ENCODE measurements around the gene TEAD2.
"Not testable (repeated sequence)": the region's sequence is repeated elsewhere in the genome, so short reads cannot be mapped to it uniquely, and the experiment has no call there.

The TEAD2 gene

DNA sequence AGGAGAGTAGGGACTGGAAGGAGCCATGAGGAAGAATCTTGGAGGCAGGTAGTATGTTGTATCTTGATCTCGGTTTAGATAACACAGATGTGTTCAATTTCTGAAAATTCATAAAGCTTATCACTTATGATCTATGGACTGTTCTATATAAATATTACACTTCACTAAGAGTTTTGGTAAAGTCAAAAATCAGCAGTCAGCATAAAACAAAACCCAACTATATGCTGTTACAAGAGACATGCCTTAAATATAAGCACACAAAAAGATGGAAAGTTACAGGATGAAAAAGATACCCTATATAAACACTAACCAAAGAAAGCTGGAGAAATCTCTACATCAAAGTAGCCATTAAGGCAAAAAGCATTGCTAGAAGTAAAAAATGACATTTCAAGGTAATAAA, 21.4 kb upstream of the TEAD2 start:
- FAIRE-seq, result no peak

DNA sequence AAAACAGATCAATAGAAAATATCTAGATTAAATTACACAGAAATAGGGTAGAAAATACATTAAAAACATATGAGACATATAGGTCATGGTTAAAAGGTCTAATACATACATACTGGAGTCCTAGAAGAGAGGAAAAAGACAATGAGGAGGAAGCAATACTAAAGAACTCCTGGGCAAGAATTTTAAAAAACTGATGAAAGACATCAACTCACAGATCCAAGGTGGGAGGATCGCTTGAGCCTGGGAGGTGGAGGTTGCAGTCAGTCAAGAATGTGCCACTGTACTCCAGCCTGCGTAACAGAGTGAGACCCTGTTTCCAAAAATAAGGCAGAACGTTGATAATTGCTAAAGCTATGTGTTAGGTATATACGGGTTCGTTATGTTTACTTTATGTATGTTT, 20.4 kb upstream of the TEAD2 start:
- no peak for FAIRE-seq

DNA sequence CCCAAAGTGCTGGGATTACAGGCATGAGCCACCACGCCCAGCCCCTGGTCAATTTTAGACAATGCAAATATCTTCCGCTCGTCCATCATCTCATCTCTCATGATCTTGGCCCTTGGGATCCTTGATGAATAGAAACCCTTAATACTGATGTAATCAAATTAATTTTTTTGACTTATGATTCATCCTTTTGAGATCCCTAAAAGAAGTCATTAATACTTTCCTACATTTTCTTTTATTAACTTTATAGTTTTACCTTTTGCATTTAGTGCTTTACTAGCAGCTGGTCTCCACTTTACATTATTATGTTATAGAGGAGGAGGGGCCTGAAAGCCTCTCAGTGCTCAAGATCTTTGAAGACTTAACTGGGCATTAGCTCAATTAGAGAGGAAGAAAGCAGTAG, 18.2 kb upstream of the TEAD2 start:
- FAIRE-seq, result no peak

DNA sequence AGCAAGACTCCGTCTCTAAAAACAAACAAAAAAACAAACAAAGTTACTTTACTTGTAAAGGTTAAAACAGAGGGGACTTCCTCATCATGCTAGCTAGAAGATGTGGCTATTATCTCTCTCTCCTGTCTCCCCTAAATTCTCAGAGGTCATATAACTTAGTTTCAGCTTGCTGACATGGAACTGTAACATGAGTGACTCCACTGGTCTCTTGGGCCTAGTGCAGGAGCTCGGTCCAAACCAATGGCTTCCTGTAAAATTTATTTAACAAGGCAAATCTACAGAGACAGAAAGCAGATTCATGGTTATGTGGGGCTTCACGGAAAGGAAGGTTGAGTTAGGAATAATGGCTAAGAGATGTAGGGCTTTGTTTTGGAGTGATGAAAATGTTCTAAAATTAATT, 16.3 kb upstream of the TEAD2 start:
- FAIRE-seq, result no peak

DNA sequence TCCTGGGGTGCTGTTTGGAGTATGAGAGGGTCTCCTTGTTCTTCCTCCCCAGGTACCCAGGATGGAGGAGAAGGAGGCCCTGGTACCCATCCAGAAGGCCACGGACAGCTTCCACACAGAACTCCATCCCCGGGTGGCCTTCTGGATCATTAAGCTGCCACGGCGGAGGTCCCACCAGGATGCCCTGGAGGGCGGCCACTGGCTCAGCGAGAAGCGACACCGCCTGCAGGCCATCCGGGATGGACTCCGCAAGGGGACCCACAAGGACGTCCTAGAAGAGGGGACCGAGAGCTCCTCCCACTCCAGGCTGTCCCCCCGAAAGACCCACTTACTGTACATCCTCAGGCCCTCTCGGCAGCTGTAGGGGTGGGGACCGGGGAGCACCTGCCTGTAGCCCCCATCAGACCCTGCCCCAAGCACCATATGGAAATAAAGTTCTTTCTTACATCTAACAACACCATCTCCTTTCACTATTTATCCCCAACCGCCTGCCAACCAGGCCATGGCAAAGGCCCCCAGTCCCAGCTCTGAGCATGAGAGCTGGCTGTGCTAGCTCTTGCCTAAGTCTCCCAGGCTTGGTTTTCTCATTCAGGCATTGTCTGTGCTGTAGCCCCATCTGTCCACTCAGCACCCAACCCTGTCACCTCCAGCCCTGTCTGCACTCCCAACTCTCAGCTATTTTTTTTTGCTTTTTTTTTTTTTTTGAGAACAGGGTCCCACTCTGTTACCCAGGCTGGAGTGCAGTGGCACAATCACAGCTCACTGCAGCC, 12.6 kb upstream of the TEAD2 start:
- no peak for FAIRE-seq

DNA sequence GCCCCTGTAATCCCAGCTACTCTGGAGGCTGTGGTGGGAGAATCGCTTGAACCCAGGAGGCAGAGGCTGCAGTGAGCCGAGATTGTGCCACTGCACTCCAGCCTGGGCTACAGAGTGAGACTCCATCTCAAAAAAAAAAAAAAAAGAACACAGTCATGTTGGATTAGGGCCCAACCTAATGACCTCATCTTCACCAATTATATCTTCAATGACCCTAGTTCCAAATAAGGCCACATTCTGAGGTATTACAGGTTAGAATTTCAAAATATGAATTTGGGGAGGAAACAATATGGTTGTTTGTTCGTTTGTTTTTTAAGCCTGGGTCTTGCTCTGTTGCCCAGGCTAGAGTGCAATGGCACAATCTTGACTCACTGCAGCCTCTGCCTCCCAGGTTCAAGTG, 11.0 kb upstream of the TEAD2 start:
- not testable (repeated sequence) for FAIRE-seq

DNA sequence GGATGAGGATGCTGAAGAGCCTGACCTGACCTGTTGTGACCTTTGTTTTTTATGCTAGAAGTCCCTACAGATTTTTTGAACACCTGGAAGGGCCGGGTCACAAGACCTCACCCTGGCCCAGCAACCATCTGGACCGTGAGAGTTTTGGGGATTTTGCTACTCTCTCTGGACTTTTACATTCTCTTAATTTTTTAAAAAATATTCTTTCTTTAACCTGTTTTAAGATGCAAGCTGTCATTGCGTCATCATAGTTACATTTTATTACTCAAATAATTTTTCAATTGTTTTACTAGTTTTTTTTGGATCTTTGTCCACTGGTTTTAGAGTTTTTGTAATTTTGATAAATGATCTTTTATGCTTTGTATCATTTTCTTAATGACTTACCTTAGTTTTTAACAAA, 9.0 kb upstream of the TEAD2 start:
- FAIRE-seq, result peak; percentile 74

DNA sequence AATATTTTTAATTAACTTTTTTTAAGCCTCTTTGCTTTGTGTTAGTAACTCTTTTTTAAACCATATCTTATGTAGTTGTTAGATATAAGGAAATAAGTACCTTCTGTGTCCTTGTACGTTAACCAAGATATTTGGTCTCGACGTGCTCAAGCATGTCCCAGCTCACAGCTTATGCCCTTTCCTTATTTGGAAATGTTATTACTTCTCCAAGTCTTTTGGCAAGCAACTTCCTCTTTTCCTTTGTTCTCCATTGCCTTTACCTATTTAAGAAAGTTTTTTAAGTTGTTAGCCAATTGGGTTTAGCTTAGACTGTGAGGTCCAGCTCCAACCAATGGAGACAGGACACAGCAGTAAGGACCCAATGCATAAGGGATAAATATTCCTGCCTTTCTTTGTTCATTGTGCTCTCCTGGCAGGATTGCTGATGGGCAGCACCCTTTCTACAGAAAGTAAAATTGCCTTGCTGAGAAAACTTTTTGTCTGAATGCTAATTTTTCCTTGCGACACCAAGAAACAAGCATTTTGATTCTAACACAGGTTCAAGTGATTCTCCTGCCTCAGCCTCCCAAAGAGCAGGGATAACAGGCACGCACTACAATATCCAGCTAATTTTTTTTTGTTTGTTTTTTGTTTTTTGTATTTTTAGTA, 6.6 kb upstream of the TEAD2 start:
- FAIRE-seq, result no peak

DNA sequence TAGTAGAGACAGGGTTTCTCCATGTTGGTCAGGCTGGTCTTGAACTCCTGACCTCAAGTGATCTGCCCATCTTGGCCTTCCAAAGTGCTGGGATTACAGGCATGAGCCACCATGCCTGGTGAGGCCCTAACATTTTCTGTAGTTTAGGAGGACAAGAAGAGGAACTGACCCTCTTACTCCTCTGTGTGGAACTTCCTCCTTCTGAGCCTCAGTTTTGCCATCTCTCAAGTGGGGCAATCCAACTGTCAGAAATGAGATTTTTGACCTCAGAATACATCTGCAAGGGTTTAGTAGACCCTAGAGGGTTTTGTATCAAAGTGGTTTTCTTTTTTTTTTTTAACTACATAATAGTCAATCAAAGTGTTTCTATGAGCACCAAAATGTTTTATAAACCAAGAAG, 3.9 kb upstream of the TEAD2 start:
- no peak for FAIRE-seq

DNA sequence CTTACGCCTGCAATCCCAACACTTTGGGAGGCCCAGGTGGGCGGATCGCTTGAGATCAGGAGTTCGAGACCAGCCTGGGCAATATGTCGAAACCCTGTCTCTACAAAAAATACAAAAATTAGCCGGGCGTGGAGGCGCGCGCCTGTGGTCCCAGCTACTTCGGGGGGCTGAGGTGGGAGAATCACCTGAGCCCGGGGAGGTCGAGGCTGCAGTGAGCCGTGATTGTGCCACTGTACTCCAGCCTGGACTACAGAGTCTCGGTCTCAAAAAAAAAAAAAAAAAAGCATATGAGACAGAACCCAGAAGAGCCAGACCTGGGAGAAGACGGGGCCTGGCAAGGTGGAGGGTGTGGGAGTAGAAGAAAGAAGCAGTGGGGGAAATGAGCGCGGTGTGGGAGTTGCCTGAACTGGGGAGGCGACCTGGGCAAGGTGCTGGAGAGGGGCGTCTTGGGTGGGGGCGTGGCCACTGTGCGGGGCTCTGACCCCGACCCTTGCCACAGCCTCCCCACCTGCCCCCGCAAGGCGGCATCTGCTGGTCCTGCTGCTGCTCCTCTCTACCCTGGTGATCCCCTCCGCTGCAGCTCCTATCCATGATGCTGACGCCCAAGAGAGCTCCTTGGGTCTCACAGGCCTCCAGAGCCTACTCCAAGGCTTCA, 2.0 kb upstream of the TEAD2 start:
- FAIRE-seq, result no peak

DNA sequence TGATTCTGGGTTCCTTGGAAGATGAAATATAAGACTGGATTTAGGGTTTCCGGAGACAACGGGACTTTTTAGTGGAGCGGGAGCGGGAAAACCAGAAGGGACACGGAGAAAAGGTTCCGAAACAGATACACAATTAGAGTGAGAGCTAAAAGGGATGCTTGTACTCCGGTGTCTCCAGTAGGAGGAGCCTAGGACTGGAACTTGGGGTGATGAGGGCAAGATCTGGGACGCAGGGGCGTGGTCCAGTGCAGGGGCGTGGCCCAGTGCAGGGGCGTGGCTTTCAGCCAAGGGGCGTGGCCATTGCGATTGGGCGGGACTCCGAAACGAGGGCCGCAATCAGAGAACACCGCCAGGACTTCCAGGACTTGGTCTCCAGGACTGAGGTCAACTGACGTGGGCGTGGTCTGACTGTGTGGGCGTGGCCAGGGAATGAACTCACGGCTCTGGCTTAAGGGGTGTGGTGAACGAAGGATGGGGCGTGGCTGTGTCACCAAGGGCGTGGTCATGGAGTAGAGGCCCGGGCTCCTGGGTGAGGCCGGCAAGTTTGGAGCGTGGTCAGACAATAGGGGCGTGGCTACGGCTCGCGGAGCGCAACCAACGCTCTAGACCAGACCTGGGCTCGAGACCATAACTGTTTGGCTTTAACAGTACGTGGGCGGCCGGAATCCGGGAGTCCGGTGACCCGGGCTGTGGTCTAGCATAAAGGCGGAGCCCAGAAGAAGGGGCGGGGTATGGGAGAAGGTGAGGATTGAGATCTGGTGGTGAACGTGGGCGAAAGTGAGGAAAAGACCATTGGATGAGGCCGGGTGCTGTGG, 1.3 kb upstream of the TEAD2 start, which contains the start of gene DKKL1:
Gene DKKL1, plus strand, starts transcription at position 610 of the 815 bp plus-strand sequence. Its CDS starts 122 bp downstream, at position 732.
- peak; percentile 100 for FAIRE-seq

DNA sequence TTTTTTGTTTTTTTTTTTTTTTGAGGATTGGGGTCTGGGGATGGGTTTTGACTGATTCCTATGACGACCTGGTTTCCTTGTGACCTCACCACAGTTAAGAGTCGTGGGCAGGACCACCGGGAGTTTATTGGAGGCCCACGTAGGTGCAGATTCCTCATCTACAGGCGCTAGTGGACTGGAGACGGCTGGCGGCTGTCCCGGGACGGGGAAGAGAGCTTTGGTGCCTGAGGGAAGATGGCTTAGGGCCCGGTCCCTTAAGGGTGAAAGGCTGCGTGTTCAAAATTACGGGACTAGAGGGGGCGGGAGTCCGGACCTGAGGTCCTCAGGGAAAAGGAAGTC, 682 bp upstream of the TEAD2 start:
- no peak for FAIRE-seq

DNA sequence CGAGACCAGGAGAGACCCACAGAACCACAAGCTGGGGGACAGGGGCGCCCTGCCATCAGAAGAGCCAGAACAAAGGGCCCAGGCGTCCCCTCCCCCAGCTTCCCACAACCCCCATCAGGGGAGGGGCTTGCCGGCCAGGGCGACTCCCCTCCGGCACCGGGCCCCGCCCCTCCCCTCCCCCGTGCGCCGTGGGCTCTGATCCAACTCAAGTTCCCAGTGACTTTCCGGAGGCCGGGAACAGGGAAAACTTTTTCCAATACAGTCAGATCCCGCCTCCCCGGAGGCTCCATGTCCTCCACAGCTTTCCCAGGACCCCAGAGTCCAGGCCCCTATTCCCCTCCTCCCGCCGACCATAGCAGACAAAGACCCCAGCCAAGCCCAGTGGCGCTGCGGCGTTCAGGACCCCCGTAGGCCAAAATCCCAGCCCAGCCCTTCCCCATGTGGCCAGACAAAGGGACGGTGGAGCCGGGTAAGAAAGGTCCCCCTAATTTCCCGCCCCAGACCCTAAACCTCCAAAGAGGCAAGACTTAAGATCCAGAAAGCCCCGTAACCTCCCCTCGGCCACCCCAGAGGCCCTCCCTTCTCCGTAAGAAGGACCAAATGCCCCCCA, 673 bp downstream of the TEAD2 start:
- FAIRE-seq, result no peak

DNA sequence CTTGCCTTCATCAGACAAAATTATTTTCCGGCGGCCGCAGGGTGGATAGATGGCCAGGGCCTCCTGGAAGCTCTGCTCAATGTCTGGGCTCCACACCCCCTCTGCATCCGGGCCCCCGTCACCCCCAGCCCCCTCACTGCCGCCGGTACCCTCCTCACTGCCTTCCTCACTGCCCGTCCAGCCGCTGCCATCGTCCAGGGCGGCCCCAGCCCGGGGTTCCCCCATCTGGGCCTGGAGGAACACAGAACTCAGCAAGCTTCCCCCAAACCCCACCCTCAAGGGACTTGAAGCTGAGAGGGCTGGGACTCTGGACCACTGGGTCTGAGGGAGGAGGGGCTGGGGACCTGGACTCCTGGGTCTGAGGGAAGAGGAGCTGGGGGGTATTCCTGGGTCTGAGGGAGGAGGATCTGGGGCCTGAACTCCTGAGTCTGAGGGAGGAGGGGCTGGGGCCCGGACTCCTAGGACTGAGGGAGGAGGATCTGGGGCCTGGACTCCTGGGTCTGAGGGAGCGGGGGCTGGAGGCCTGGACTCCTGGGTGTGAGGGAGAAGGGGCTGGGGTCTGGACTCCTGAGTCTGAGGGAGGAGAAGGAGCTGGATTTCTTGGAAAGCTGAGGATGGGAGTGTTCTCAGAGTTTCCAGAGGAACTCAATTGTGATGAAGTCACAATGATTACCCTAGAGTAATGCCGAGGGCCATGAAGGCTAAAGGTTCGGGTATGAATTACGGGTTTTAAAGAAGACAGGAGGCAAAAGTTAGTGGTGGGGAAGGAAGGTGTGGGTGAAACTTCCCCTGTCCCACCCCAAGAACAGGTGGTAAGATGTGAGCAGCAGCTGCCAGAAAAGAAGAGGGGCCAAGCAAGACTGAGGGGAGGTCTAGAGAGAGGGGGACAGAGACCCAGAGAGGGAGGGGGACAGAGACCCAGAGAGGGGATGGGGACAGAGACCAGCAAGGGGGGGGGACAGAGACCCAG, 2.1 kb downstream of the TEAD2 start:
- FAIRE-seq, result no peak

DNA sequence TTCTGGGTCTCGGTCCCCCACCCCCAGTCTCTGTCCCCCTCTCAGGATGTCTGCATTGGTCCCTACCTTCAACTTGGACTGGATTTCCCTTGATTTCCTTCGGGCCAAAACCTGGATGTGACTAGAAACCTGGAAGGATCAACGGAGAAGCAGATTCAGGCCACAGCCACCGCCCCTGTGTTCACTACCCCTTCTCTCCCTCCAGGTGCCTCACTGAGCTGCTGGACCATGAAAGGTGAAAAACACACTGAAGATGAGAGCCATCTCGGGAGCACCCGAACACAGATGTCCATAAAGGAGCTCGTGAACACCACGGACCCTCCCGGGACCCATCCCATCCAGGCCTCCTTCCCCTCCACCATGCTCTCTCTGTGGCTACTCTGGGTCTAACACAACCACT, 5.0 kb downstream of the TEAD2 start:
- no peak for FAIRE-seq

DNA sequence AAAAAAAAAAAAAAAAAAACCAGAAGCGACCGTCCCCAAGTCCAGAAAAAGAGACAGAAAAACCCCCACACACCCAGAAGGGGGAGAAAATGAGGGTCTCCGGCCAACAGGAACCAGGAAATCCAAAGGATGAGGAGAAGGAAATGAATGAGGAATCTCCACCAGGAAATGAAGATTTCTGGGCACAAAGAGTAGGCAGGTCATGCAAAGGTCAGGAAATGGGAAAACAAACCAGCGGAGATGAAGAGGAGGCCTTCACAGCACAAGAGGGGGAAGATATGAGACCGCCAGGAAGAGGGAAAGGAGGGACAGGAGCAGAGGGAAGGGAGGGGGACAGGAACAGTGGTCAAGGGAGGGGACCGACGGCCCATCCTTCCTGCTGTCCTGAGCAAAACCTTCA, 5.8 kb downstream of the TEAD2 start:
- FAIRE-seq, result no peak

DNA sequence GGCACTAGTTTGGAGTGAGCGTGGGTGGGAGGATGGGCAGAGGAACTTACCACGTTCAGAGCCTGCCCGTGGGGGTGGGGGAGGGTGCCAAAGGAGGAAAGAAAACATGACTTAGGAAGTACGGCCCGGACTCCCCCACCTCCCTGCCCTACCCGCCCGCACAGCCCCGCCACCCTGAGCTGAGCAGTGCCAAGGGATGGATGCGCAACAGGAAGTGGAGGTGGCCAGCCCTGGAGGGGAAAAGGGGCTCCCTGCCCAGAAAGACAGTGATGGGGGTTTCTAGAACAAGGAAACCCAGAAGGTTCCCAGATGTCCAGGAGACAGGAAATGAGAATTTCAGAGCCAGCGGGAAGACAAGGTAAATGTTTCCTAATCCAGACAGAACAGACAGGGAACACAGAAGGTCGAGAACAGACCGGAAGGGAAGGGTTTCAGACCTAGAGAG, 6.3 kb downstream of the TEAD2 start:
- FAIRE-seq, result no peak

DNA sequence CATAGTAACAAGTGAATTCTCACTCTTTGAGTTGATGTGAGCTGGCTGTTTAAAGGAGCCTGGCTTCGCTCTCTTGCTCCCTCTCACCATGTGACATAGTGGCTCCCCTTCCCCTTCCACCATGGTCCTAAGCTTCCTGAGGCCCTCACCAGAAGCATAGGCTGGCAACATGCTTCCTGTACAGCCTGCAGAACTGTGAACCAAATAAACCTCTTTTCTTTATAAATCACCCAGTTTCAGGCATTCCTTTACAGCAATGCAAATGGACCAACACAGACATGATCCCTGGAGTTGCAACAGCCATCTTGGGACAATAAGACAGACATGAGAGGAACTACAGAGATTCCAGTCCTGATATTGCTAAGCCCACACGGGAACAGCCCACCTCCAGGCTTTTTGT, 12.6 kb downstream of the TEAD2 start:
- FAIRE-seq, result no peak

DNA sequence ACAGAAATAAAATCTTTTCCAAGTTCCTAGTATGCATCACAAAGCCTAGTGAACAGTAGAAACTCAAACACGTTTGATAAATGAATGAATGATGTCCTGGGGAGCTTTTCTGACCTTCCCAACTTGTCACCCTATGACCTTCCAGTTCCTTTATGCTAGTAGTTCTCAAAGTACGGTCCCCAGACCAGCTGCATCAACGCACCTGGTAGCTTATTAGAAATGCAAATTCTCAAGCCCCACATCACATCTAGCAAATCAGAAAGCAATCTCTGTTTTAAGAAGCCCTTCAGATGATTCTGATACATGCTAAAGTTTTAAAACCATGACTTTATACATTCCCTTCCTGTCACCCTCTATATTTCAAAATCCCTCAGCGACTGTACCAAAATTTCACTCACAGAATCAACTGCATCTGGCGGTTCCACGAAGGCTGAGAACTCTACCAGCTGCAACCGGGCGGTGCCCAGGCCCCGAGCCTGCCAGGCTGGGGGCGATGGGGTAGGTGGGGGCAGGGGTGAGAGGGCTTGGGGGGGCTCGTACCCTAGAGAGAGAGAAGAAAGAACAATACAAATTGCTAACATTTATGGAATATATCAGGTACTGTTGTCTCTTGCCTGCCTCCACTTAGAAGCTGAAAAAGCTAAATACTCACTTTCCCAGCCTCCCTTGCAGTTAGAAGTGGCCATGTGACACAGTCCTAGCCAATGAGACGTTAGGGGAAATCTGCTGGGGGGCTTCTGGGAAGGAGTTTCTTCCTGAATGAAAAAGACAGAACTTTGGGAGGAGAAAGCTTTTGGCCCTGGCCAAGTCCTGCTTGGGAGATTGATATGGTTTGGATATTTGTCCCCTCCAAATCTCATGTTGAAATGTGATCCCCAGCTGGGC, 13.7 kb downstream of the TEAD2 start:
- no peak for FAIRE-seq

DNA sequence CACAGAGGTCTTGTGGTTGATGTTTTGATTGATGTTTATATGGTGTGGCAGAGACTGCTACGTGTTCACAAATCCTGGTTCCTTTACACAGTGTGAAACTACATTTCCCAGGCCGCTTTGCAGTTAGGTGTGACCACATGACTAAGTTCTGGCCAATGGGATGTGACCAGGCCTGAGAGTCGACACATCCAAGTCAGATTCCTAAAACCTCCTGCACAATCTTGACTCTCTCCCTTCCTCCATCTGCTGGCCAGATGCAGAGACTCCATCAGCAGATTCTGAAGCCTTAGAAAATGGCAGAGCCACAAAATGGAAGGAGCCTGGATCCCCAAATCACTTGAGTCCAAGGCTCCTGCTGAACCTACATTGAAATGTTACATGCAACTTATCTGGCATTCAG, 14.4 kb downstream of the TEAD2 start:
- FAIRE-seq, result peak; percentile 85

DNA sequence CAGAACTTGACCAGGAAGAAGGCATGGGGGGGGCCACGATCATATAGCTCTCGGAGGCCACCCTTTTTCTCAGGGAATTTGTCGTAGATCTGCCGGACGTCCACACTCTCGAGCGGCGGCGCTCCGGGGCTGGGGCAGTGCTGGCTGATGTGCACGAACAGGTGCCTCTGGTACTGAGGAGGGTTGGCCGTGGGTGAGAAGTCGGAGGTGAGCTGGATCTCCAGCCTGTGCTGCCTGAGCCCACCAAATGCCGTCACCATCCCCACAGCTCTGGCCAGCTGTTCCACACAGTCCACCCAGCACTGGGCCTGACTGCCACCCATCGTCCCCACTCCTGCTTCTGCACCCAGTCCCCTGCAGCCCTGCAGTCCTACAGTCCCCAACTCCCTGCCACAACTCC, 15.0 kb downstream of the TEAD2 start:
- FAIRE-seq, result no peak
